HT1080 (cell line): ENCODE results near the gene CCDC117. TPM values are rescaled to one million over a fixed set of nuclear protein-coding genes. Genes with fewer than 3 reads are reported as not detected.

ENCODE experiments used
- DNase-seq: peaks from one replicate; pipeline ENCODE4 v3.0.0-alpha.2; 2015; ENCODE audit warnings: low read depth
- small RNA-seq: library from RNA; depleted of rRNA; stranded (forward); fragments of <200 nt; gene quantifications from one replicate; pipeline ENCODE3, GENCODE V24; 2014
- total RNA-seq: library from RNA; depleted of rRNA; stranded (reverse); fragments of >200 nt; shearing (Covaris generic); gene quantifications from 2 replicates; pipeline ENCODE4 v1.2.3, GENCODE V29; 2014; rRNA removed

Gene CCDC117
- total RNA-seq, 1 experiment from 2014 or later: 15.6 TPM

DNA sequence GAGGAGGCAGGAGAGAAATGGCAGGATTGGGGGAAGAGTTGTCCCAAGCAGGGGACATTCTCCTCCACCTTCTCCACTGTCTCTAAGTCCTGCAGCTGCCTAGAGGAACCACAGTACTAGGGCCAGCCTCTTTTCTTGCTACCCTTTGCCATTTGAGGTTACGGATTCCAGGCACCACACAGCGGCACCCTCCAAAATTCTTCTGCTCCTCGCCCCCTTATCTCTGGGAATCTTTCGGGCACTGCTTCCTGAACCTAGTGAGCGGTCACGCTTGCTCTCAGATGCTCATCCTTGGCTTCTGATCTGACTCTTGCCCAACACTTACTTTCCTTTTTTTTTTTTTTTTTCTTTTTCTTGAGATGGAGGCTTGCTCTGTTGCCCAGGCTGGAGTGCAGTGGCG, 54.4 kb downstream of the CCDC117 start:
- DNase-seq: no peak

DNA sequence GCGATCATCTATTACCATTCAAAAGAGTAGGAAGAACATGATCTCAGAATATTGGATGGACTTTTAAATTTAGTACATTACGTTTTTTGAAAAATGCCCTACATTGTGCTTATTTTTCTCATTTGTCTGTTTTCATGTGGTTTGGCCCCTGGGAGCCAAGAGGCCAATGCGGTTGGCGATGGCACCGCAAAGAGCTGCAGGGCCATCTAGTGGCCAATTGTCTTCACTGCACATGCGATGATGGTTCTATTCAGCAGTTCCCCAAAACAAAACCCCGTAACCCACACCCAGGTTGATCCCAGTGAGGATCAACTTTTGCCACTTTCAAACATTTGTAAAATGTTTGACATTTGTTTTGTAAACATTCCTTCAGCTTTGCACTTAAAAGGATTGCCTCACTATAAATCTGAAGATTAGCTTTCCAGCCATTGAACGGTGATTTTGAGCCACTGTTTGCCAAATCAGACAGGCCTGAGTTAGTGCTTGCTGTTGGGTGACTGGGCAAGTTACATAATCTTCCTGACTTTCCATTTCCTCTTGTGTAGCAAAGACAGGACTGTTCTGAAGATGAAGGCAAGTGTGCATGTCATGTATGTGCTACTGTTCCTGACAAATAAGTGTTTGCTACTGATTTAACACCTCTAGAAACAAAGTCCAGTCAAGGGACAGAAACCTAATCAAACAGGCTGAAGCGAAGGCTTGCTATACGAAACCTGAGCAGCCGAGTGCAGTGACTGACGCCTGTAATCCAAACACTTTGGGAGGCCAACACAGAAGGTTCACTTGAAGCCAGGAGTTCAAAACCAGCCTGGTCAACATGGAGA, 57.1 kb downstream of the CCDC117 start:
- peak; percentile 53 for DNase-seq

DNA sequence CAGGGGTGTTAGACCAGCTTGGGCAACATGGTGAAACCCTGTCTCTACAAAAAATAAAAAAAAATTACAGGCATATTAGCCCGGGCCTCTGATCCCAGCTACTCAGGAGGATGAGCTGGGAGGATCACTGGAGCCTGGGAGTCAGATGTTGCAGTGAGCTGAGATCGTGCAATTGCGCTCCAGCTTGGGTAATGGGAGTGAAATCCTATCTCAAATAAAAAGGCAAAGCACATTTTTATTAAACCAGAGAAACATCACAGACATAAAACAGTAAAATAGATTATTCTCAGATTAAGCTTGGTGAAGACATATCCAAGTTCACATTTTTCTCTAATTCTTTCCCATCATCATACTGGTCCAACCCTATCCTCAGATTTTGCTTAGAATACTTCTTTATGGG, 57.9 kb downstream of the CCDC117 start:
- no peak for DNase-seq

DNA sequence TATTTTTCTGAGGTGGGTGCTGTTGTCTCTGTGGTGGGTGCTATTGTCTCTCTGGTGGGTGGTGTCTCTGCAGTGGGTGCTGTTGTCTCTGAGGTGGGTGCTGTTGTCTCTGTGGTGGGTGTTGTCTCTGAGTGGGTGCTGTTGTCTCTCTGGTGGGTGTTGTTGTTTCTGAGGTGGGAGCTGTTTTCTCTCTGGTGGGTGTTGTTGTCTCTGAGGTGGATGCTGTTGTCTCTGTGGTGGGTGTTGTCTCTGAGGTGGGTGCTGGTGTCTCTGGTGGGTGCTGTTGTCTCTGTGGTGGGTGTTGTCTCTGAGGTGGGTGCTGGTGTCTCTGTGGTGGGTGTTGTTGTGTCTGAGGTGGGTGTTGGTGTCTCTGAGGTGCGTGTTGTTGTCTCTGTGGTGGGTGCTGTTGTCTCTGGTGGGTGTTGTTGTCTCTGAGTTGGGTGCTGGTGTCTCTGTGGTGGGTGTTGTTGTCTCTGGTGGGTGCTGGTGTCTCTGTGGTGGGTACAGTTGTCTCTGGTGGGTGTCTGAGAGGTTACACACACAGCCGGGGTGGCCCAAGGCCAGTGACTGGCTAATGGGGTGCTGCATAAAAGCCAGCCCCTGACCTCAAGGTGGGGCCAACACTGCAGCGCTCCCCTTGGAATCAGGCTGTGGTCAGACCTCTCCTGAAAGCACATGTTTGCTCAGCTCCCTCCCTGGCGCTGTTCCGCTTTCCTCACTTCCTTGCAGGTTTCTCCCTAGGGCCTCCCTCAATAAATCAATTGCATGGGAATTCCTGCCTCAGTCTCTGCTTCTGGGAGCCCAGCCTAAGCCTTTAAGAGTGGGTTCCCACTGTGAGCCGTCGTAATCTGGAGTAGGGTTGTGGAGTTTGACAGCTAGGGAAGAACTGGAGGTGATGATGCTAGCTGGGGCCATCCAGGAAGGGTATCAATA, 58.9 kb downstream of the CCDC117 start:
- DNase-seq: no peak

DNA sequence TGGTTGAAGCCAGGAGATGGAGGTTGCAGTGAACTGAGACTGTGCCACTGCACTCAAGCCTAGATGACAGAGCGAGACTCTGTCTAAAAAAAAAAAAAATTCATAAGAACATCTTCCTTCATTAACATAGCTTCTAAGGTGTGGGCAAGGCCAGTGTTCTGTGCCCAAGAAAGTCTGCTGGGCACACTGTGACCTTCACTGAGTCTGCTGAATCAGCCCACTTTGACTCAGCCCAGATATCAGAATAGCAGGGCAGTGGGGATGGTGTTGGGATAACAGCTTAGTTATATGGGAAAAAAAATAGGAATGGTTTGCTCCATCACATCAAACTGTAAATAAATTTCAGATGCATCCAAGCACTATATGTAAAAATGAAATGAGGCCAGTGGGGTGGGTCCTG, 60.2 kb downstream of the CCDC117 start:
- no peak for DNase-seq

DNA sequence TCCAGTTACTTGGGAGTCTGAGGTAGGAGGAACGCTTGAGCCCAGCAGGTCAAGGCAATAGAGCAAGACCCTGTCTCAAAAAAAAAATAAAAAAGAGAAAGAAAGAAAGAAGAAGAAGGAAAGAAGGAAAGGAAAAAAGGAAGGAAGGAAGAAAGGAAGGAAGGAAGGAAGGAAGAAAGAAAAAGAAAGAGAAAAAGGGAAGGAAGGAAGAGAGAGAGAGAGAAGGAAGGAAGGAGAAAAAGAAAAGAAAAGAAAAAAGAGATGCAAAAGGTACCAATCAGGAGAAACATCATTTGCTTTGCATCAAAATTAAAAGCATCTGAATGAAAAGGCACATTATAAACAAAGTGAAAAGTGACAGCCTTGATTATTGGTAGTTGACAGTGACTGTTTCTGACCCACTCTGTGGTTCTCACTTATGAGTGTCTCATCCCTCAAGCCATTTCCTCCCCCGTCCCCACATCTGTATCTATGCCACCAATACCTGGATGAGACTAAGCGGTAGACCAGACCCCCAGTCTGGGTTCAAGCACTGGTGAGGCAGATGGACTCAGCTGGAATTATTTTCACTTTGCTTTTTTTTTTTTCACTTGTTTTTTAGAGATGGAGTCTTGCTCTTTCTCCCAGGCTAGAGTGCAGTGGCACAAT, 60.9 kb downstream of the CCDC117 start:
- no peak for DNase-seq

DNA sequence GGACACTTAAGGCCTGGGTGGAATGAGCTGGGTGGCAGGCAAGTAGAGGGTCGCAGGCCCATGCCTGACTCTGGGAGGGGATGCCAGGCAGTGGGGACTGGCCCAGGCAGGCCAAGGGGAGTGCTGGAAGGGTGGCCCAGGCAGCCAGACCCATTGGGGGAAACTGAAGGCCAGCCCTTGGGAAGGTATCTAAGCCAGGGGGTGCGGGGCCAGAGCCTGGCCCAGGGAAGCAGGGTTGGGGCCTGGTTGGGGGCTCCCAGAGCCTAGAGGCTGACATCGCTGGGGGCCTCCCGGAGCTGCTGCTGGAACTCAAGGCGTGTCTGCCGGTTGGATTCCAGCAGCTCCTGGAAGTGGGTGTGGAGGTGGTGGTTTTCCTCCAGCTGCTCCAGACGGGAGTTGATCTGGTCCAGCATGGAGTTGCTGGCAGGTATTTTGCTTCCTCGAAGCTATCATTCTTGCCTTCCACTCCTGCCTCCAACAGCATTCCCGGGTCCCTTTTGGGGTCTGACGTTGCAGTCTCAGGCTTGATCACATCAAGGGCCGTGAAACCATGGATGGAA, 63.2 kb downstream of the CCDC117 start:
- no peak for DNase-seq

DNA sequence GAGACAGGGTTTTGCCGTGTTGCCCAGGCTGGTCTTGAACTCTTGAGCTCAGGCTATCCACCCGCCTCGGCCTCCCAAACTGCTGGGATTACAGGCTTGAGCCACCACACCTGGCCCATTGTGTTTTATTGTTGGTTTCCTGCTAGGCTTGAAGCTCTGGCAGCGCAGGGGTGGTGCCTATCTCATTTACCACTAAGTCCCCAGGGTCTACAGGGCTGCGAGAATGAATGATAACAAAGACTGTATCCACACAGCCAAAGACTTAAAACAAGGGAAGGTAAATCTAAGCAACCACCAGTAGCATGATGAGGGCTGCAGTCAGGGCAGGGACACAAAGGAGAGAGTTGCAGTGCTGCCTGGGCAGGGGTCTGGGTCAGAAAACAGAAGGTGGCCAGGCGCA, 65.1 kb downstream of the CCDC117 start:
- DNase-seq: no peak

Small RNA genes lying within 50 kb of the gene (small RNA-seq; reads per million reads assigned to genes)
- not detected for gene Z93930.1

Other genes with a start within 250 kb of the CCDC117 start
- gene TTC28, start 92.9 kb upstream of the CCDC117 start, total RNA-seq: 0.13 and 0.24 TPM in 2 replicates
- 19.9 and 20.0 TPM in 2 replicates for gene CHEK2, start 30.9 kb upstream of the CCDC117 start, total RNA-seq
- 24.5 and 33.7 TPM in 2 replicates for gene HSCB, start 30.7 kb upstream of the CCDC117 start, total RNA-seq
- 60.9 and 71.8 TPM in 2 replicates for gene XBP1, start 27.9 kb downstream of the CCDC117 start, total RNA-seq
- gene ZNRF3, start 110.9 kb downstream of the CCDC117 start, total RNA-seq: 7.1 and 9.1 TPM in 2 replicates